Measurements from ENCODE around the gene C14orf132. TPM values are rescaled to one million over a fixed set of nuclear protein-coding genes. Genes with fewer than 3 reads are reported as not detected.

C14orf132 gene
- polyA plus RNA-seq, 3 donors = not detected

DNA sequence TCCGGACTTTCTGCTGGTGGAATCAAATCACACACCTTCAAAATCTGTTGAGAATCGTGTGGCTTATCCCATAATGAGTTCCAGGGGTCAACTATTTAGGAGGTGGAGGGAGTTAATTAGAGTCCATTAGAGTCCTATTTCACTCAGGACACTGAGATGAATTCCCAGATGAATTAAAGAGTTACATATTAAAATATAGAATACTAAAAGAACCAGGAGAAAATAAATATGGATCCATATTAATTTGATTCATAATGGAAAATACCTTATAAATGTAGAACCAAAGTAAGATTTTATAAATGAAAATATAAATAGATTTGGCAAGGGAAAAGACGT is 44.6 kb upstream of the C14orf132 start:
- Histone ChIP-seq H3K9me3 (replicated peaks in 1 of 2; ENCODE audit: control insufficient read depth in 1 of 2, insufficient read depth in 1 of 2, low read length in 2 of 2) (peaks cover 14 to 17% of the 10 kb centered on the region in 2 donors), H3K27me3 (ENCODE audit: control insufficient read depth in 2 of 2, insufficient read depth in 2 of 2, low read length in 2 of 2) (no peaks in the 10 kb centered on the region), H3K27ac (ENCODE audit: low read depth in 1 of 2, low read length in 2 of 2) (no peak overlapping the region), H3K36me3 (replicated peaks in 1 of 2; ENCODE audit: control insufficient read depth in 1 of 2, insufficient read depth in 2 of 2, low read length in 2 of 2) (no peaks in the 10 kb centered on the region), H3K79me2 (ENCODE audit: insufficient read depth, low read length) (no peaks in the 10 kb centered on the region), H3K4me3 (replicated peaks in 1 of 3; ENCODE audit: low read depth in 2 of 3, low read length in 3 of 3) (no peak overlapping the region), H2AFZ (ENCODE audit: insufficient read depth, low read depth, low read length, poor library complexity, severe bottlenecking) (no peak overlapping the region), H3K4me2 (replicated peaks; ENCODE audit: extremely low read depth, low read length, poor library complexity, severe bottlenecking) (no peak overlapping the region), H3K9ac (ENCODE audit: insufficient read depth, low read length, poor library complexity, severe bottlenecking) (no peak overlapping the region), H4K20me1 (ENCODE audit: insufficient read depth, low read length) (no peaks in the 10 kb centered on the region), H3K4me1 (ENCODE audit: control insufficient read depth in 1 of 2, insufficient read depth in 2 of 2, low read length in 2 of 2) (no peaks in the 10 kb centered on the region)
- Mint-ChIP-seq H3K4me1 (no peaks in the 10 kb centered on the region), H3K27me3 (ENCODE audit: low read depth in 3 of 3) (peaks cover 3 to 17% (median 5%) of the 10 kb centered on the region in 3 donors), H3K27ac (no peak overlapping the region), H3K36me3 (no peaks in the 10 kb centered on the region), H3K4me3 (no peak overlapping the region), H3K9me3 (peaks cover 10 to 30% (median 17%) of the 10 kb centered on the region in 7 donors)
- TF ChIP-seq, protein P1, sequence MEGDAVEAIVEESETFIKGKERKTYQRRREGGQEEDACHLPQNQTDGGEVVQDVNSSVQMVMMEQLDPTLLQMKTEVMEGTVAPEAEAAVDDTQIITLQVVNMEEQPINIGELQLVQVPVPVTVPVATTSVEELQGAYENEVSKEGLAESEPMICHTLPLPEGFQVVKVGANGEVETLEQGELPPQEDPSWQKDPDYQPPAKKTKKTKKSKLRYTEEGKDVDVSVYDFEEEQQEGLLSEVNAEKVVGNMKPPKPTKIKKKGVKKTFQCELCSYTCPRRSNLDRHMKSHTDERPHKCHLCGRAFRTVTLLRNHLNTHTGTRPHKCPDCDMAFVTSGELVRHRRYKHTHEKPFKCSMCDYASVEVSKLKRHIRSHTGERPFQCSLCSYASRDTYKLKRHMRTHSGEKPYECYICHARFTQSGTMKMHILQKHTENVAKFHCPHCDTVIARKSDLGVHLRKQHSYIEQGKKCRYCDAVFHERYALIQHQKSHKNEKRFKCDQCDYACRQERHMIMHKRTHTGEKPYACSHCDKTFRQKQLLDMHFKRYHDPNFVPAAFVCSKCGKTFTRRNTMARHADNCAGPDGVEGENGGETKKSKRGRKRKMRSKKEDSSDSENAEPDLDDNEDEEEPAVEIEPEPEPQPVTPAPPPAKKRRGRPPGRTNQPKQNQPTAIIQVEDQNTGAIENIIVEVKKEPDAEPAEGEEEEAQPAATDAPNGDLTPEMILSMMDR (IDR thresholded peaks at IDR 0.05) = peak; percentile 28
- intact Hi-C loops (cut with micrococcal nuclease) = loop anchor here (5.0 kb wide), 1 partner anchor 432 kb away; no protein-coding TSS in a partner anchor
- no peak for DNase-seq
- WGBS (ENCODE audit: insufficient coverage) = no CpG with 5 or more reads among the region's 3 CpGs

GRCh38 chr14:95998656-95999055 is 40.5 kb upstream of the C14orf132 start:
- Mint-ChIP-seq H3K36me3 (no peaks in the 10 kb centered on the region), H3K4me3 (no peak overlapping the region), H3K4me1 (no peaks in the 10 kb centered on the region), H3K27me3 (ENCODE audit: low read depth in 3 of 3) (peaks cover 2 to 22% (median 3%) of the 10 kb centered on the region in 3 donors), H3K9me3 (peaks cover 0 to 4% (median 0%) of the 10 kb centered on the region in 7 donors), H3K27ac (no peak overlapping the region)
- Histone ChIP-seq H3K4me3 (replicated peaks in 1 of 3; ENCODE audit: low read depth in 2 of 3, low read length in 3 of 3) (no peak overlapping the region), H3K9ac (ENCODE audit: insufficient read depth, low read length, poor library complexity, severe bottlenecking) (no peak overlapping the region), H3K27ac (ENCODE audit: low read depth in 1 of 2, low read length in 2 of 2) (no peak overlapping the region), H4K20me1 (ENCODE audit: insufficient read depth, low read length) (no peaks in the 10 kb centered on the region), H3K79me2 (ENCODE audit: insufficient read depth, low read length) (no peaks in the 10 kb centered on the region), H3K4me2 (replicated peaks; ENCODE audit: extremely low read depth, low read length, poor library complexity, severe bottlenecking) (no peak overlapping the region), H2AFZ (ENCODE audit: insufficient read depth, low read depth, low read length, poor library complexity, severe bottlenecking) (no peak overlapping the region), H3K36me3 (replicated peaks in 1 of 2; ENCODE audit: control insufficient read depth in 1 of 2, insufficient read depth in 2 of 2, low read length in 2 of 2) (no peaks in the 10 kb centered on the region), H3K9me3 (replicated peaks in 1 of 2; ENCODE audit: control insufficient read depth in 1 of 2, insufficient read depth in 1 of 2, low read length in 2 of 2) (peaks cover 0 to 4% of the 10 kb centered on the region in 2 donors), H3K4me1 (ENCODE audit: control insufficient read depth in 1 of 2, insufficient read depth in 2 of 2, low read length in 2 of 2) (no peaks in the 10 kb centered on the region), H3K27me3 (ENCODE audit: control insufficient read depth in 2 of 2, insufficient read depth in 2 of 2, low read length in 2 of 2) (no peaks in the 10 kb centered on the region)
- no peak for DNase-seq
- intact Hi-C loops (cut with micrococcal nuclease) = no loop called here
- no CpG with 5 or more reads among the region's 1 CpG for WGBS (ENCODE audit: insufficient coverage)
- TF ChIP-seq, protein P1 (IDR thresholded peaks at IDR 0.05) = no peak
